AG09319 (cell line): ENCODE data around the gene TXNRD1.
"Not testable (repeated sequence)": the region's sequence is repeated elsewhere in the genome, so short reads cannot be mapped to it uniquely, and the experiment has no call there.

Source experiments
- DNase-seq: peaks from one replicate; pipeline ENCODE4 v3.0.0-alpha.2; 2010; ENCODE audit warnings: low read depth; ENCODE audit errors: extremely low read depth
- CTCF ChIP-seq: IDR thresholded peaks from 2 replicates; pipeline ENCODE4 v1.5.1; 2011; ENCODE audit warnings: low read depth, mild to moderate bottlenecking, inconsistent platforms, low read length, moderate library complexity

Gene TXNRD1

GRCh38 chr12:104213952-104214351 lies 1.6 kb upstream of the TXNRD1 start:
- TF ChIP-seq CTCF, result no peak
- peak; percentile 97 for DNase-seq

- no peak for DNase-seq
- no peak for TF ChIP-seq CTCF
Measured at GRCh38 chr12:104216521-104216924, 944 bp downstream of the TXNRD1 start.

- not testable (repeated sequence) for DNase-seq
Measured at GRCh38 chr12:104218506-104218905, 2.9 kb downstream of the TXNRD1 start.

GRCh38 chr12:104218935-104219334 lies 3.4 kb downstream of the TXNRD1 start:
- DNase-seq, result no peak
- no peak for TF ChIP-seq CTCF

- TF ChIP-seq CTCF, result no peak
- peak; percentile 94 for DNase-seq
Measured at GRCh38 chr12:104219361-104219892, 3.8 kb downstream of the TXNRD1 start.

- TF ChIP-seq CTCF, result no peak
- DNase-seq, result peak; percentile 70
Measured at GRCh38 chr12:104219908-104220404, 4.4 kb downstream of the TXNRD1 start.

GRCh38 chr12:104220931-104221330 lies 5.4 kb downstream of the TXNRD1 start:
- no peak for TF ChIP-seq CTCF
- DNase-seq, result no peak

- DNase-seq, result no peak
- no peak for TF ChIP-seq CTCF
Measured at GRCh38 chr12:104222976-104223375, 7.4 kb downstream of the TXNRD1 start.
